Measurements from ENCODE around the gene BMF.

DNA sequence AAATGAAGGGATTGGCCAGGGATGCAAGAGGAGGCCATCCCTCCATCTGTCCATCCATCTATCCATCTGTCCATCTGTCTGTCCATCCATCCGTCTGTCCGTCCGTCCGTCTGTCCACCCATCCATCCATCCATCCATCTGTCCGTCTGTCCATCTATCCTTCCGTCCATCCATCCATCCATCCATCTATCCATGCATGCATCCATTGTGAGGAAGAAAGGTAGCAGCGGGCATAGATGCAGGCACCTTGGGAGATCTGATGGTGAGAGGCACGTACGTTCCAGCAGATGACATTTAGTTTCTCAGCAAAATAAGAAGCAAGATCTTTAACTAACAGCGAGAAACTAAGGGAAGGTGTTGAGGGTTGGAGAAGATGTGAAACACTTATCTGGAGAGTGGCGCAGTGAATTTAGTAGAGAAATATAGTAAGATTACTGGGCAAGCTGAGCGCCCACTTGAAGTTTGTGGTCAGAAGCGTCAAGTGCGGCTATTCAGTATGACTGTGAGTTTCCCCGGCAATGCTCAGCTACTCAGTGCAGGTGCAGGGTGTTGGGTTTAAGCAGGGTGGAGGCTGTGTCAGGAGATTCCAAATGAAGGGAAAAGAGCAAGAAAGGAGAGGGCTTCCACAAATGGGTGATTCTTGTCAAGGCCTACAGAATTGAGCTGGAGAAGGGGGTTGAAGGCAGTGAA is 47.3 kb downstream of the BMF start:
- TF ChIP-seq POLR2A (IDR thresholded peaks at IDR 0.05), result no peak
- TF ChIP-seq, protein P1, sequence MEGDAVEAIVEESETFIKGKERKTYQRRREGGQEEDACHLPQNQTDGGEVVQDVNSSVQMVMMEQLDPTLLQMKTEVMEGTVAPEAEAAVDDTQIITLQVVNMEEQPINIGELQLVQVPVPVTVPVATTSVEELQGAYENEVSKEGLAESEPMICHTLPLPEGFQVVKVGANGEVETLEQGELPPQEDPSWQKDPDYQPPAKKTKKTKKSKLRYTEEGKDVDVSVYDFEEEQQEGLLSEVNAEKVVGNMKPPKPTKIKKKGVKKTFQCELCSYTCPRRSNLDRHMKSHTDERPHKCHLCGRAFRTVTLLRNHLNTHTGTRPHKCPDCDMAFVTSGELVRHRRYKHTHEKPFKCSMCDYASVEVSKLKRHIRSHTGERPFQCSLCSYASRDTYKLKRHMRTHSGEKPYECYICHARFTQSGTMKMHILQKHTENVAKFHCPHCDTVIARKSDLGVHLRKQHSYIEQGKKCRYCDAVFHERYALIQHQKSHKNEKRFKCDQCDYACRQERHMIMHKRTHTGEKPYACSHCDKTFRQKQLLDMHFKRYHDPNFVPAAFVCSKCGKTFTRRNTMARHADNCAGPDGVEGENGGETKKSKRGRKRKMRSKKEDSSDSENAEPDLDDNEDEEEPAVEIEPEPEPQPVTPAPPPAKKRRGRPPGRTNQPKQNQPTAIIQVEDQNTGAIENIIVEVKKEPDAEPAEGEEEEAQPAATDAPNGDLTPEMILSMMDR (IDR thresholded peaks at IDR 0.05), result no peak
